Effector CD4-positive, alpha-beta T cell (primary cell): ENCODE results near the gene CD52.

Experiments used
- DNase-seq: peaks from one replicate; pipeline ENCODE4 v3.0.0-alpha.2; 2020

Gene CD52

DNA sequence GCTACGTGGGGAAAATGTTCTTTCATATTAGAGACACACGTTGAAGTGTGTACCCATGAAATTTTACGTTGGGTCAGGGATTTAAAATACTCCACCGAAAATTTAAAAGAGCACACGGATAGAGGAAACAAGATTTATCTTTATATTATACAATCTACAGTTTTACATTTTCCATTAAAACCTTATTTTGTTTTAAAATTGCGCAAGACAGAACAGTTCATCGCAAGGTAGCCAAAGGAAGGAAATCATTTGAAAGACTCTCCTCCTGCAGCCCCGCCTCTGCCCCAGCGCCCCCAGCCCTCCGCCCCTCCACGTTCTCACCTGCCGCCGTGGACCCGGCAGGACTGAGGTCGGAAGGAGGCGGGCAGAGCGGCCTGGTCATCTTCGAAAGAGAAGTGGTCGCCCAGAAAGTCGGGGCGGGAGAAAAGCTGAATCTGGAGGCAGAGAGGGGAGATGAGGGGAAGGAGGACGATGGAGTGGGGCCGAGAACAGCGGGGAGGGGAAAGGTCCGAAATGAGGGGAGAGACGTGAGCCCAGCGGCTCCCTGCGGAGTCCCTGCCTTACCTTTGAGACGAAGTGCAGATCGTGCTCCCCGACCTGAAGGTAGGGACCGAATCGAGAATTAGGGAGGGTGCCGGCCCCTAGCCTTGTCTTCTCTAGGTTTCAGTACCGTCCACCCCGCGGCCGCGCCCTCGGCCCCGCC lies 18.2 kb downstream of the CD52 start:
- DNase-seq, result no peak

DNA sequence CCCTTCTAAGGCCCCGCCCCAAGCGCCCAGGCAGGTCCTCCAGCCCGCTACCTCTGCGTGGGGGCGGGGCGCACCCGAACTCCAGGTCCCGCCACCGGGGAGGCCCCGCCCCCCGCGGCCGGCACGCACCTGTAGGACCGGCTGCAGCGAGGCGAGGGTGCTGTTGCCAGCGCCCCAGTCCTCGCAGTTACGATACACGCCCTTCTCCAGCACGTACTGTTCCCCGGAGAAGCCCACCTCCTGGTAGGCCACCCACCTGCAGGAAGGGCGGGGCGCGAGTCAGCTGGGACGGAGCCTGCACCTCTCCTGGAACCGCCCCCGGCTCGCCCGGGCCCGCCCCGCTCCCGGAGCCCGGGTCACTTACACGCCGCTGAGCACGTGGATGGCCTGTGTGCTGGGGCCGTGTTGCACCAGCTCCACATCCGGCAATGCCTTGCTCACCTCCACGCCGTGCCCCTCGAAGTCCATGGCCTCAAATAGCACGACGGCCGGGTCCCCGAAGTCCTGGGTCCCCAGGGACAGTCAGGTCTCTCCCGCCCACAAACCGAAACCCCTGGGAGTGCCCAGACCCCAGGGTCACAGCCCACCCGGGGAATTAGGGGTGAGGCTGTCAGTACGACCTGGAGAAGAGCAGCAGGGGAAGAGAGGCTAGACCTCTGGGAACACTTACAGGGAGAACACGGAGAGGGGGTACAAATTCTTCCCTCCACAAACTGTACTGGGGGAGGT lies 18.9 kb downstream of the CD52 start:
- peak; percentile 79 for DNase-seq

DNA sequence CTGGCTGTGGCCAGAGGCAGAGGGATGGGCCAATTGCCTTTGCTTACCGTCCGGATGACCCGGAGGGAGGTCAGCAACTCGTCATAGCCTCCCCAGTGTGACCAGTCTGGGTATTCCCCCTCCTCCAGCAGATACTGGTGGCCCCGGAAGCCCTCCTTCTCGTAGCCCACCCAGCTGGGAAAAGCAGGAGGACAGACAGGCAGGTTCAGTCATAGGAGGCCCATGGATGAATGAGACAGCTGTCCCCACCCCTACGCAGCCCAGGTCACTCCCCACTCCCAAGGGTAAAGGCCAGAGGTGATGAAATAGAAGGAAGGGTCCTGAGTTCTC lies 19.4 kb downstream of the CD52 start:
- DNase-seq, result no peak

DNA sequence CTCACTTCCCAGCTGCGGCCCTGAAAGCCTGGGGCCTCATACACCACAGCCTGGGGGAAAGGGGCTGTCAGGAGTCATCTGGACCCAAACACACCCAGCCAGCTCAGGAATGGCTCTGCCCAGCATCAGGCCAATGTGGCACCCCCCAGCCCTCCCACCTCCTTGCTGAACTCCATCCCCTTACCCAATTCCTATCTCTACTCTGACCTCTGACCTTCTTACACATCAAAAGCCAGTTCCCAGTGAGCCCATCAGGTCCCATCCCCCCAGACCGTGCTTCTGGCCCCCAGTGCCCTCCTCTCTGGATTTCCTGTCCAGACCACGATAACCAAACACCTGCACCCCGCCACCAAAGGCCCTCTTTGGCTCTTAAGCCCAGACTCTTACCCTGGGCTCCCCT lies 19.9 kb downstream of the CD52 start:
- no peak for DNase-seq

DNA sequence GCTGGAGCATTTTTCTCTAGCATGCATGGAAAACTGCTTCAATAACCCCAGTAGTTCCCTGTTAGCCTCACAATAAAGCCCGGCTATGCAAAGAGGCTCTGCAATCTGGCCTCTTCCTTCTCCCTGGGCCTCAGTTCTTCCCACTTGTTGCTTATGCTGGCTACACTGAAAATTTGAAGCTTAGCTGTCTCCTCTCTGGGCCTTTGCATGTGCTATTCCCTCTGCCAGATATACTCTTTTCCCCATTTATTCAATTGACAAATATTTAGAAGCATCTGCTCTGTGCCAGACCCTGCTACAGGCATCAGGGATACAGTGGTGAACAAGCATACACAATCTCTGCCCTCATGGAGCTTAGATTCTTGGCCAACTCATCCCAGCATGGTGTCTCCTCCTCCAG lies 20.9 kb downstream of the CD52 start:
- no peak for DNase-seq

DNA sequence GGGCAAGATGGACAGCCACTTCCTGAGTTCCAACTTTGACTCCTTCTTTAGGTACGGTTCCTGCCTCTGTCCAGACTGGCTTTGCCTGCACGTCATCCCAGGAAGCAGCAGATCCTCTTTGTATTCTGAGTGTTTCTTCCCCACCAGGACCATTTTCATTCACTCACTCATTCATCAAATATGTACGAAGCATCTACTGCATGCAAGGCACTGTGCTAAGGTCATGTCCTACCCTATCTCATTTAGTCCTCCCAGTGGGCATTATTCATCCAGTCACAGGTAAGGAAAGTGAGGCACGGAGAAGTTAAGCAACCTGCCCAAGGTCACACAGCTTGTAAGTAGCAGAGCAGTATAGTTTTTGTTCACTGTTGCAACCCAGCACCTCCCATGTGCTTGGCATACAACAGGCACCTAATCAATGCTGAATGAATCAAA lies 22.3 kb downstream of the CD52 start:
- no peak for DNase-seq

DNA sequence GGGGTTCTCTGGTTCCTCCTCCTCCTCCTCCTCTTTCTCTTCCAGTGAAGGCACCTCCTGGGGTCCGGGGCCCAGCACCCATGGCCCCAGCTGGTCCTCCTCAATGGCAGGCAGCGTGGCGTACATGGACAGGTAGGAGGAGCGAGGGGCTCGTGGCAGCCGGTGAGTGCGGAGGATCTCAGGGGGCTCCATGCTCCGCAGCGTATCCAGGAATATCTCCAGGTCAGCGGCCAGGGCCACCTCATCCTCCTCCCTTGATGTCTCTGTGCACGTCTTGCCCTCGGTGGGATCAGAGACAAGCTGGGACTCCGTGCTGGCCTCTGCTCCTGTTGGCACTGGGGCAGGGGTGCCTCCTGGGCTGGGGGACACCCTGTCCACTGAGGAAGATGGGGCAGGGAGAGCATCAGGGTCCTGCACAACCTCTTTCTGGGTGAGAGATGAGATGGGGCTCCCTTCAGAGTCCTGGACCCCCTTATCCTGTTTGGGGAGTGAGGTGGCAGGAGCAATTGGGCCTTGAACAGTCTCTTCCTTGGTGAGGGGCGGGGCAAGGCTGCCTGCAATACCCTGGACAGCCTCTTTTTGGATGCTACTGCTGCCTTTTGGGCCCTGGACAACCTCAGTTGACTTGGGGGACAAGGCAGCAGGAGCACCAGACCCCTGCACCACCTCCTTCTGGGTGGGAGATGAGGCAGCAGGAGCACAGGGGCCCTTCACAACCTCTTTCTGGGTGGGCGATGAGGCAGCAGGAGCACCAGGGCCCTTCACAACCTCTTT lies 26.6 kb downstream of the CD52 start:
- no peak for DNase-seq

DNA sequence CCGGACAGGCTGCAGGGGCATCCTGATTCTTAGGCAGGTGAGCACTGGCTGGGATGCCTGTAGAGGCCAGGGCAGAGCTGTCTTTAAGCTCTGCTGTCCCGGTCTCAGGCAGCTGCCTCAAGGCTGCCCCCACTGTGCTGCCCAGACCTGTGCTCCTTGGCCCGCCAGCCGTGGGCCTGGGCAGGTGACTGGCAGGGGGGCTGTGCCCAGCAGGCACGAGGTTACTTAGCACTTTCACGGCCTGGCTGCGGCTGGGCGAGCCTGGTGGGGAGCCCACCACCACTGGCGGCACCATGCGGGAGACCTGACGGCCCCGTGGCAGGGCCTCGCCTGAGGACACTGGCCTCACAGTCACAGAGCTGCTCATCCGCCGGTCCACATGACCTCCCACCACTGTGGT lies 28.0 kb downstream of the CD52 start:
- DNase-seq, result no peak

DNA sequence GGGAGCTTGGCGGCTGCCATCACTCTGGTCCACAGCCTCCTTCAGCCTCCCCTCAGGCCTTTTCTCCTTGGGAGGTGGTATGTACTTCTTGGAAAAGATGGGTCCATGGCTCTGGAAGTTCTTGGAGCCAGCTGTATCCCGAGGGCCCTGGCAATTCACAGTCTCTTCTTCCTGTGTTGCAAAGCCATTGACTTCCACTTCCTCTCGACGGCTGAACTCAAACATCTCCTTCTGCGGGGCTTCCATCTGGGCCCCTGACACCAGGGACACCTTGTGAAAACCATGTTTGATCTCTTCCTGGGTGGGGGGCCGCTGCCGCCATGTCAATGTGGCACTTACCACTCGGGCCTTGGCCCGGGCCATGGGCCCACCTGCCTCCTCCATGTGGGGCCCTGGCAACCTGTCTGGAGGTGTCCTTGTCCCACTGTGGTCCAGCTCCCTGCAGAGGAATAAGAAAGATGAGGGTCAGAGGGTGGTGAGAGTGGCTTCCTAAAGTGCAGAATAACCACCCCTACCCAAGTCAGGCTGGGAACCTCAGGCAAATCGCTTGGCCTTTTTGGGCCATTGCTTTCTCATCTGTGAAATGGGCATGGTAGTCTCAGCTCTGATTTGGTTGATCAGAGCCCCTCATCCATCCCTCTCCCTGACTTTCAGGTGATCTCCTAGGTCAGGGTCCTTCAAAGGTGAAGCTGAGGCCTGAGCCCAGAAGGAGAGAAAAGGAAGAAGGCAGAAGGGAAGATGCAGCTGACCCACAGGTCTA lies 28.7 kb downstream of the CD52 start:
- no peak for DNase-seq

DNA sequence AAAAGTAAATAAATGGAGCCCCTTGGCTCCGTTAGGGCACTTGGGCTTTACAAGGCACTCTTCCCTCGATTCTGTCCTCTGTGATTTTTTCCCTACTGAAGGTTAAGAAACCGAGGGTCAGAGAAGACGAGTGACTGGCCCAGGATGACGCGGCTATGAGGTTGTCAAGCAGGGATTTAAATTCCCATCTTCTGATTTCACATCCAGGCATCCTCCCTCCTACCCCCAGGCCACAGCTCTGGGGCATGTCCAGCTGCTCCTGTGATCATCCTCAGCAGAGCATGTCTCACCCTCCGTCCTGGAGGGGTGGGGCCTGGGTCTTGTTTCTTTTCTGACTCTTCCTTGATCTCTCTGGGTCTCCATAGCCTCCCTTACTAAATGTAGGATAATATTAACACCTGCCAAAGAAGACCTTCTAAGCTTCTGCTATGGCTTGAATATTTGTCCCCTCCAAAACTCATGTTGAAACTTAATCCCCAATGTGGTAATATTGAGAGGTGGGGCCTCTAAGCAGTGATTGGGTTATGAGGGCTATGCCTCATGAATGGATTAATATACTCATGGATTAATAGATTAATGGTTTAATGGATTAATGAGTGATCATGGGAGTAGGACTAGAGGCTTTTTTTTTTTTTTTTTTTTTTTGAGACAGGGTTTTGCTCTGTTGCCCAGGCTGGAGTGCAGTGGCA lies 31.6 kb downstream of the CD52 start:
- DNase-seq, result no peak

DNA sequence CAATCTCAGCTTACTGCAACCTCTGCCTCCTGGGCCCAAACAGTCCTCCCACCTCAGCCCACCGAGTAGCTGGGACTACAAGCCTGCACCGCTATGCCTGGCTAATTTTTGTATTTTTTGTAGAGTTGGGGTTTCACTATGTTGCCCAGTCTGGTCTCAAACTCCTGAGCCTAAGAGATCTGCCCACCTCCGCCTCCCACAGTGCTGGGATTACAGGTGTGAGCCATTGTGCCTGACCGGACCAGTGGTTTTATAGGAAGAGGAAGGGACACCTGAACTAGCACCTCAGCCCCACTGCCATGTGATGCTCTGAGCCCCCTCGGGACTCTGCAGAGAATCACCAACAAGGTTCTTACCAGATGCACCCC lies 32.1 kb downstream of the CD52 start:
- DNase-seq, result no peak

DNA sequence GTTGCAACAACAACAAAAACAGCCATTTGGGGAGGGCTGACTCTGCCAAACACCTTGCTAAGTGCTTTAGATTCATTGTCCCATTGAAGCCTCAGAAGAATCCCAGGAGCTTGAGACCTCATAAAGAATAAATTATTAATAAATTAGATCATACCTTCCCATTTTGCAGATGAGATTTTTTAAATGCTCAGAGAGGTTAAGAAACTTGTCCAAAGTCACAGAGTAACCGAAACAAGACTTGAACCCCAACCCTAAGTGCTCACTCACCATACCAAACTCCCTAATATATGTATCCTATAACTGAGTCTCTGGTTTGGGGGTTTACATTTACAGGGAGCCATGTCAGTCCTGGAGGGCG lies 32.6 kb downstream of the CD52 start:
- no peak for DNase-seq

DNA sequence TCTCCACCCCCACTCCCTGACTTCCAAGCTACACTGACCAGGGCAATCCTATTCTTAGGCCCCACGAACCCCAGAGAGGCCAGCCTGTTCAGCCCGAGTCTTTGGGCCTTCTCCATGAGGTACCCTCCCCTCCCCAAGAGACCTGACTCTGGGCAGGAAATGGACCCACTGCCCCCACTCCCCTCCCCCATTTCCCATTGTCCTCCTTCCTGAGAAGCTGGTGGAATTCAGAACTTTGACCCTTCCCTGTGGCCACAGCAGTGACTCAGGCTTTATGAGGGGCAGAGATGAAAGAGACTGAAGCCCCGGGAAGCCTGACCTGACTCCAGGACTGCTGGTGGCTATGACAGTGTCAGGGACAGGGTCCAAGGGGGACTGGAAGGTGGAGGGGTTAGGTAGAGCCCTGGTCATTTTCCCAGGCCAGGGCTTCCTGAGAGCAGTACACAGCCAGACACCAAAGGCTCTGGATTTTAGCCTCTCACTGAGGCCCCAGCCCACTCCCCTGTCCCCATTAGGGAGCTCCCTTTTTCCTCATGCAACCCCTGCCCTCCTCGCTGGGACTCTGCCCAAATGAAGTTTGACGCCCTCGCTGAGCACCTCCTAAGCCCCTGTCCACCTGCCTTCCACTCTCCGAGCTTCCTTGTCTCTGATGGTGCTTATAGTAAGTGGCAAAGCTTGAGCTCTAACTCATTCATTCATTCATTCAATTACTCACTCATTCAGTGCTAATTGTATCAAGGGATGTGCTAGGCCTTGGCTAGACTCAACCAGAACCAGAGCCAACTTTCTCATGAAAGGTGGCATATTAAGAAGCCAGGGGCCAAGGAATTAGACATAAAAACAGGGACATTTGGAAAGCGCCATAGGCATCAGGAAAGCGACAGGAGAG lies 33.2 kb downstream of the CD52 start:
- DNase-seq, result no peak

DNA sequence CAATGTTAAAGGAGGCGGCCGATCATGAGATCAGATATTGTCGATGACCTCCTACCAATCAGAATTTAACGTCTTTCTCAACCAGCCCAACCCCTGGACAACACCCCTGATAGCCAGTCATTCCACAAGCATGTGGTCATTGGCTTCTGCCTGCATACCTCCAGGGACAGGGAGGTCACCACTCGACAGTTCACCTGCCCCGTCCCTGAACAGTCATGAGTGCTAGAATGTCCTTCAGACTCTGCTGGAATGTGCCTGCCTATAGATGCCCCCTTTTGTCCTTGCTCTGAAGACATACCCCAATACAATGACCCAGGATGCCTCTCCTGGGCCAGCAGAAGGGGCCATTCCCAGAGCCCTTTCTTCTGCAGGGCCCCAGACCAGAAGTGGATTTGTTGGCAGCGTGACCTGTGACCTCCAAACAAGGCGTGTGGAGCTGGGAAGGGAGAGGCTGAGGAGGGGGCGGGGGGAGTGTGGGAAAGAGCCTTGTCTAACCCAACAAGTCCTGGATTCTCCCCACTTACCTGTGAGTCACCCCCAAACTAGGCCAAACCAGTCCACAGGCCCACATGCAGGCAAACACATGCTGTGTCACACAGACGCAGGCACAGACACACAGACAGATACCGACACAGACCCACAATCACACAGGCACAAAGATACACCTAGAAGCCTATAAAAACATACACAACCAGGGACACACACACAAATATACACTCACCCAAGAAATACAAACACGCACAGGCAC lies 34.0 kb downstream of the CD52 start:
- DNase-seq, result no peak

DNA sequence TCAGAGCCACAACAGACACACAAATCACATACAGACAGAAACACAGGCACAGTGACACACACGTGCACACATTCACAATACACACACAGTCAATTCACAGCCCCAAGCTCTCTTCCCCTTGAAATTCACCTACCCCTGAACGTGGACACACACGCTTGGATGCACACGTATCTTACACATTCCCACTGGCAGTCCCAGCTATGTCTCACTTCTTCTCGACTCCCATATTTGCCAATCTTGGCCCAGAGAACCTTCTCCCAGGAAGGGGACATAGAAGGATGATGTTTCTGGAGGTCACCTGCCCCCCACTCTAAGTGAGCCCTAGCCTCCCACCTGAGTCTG lies 34.6 kb downstream of the CD52 start:
- no peak for DNase-seq

DNA sequence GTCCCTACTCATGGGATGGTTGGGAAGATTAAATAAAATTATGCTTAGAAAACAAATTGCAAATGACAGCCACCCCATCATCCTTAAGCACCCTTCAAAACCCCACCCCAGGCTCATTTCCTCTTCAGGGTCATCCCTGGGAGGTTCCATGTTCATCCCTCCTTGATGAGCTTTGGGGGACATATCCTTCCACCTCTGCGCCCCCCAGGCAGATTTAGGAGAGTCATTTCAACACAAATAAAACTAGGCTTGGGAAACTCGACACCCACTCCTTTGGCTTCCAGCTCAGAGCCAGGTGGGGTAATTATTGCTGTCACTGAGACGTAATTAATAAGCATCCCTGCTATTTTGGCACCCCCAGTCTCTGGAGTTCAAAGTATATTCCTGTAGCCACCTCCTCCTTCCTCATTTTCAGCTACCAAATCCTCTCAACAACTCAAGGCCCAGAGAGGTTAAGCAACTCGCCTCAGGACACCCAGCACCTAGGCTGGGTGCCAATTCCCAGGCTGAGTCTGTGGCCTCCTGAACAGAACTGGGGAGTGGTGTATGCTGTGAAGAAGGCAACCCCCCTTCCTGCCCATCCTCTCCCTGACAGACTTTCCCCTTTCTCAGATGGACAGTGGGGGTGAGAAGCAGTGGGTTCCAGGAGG lies 35.6 kb downstream of the CD52 start:
- no peak for DNase-seq

DNA sequence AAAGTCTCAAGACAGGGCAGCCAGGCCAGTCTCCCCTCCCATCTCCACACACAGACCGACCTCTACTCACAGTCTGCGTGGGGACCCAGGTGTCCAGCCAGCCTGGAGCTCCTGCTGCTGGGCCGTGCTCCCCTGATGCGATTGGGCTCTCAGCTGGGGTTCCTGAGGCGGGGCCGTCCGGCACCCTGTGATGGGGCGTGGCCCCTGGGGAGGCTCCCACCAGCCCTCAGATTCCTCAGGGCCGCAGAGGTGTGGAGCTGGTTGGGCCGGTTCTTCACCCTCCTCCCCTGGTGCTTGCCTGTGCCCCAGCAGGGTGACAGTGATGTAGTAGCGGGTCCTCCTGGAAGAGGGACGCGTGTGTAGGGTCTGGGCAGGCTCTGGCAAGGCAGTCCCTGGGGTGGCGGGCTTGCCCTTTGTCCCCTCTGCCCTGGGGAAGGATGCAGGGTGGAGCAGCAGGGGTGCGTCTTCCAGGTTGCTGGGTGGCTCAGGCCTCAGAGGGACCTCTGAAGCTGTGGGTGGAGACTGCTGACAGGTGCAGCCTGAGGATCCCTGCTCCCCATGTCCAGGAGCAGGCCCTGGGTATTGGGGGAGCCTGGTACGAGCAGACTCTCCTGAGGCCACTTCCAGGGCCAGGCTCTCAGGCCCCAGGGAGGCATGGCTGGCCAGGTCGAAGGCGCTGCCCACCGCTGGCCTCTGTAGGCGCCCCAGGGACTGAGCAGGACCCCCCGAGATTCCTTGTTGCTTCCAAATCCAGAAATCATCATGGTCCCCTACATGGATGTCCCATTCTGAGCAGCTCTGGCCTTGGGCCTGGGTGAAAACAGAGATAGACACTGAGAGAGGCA lies 36.4 kb downstream of the CD52 start, which contains the start of gene CRYBG2:
Gene CRYBG2, minus strand, starts transcription at position 155 of the 845 bp plus-strand sequence. CDS start 7,473 bp downstream, outside the sequence.
- DNase-seq, result no peak

DNA sequence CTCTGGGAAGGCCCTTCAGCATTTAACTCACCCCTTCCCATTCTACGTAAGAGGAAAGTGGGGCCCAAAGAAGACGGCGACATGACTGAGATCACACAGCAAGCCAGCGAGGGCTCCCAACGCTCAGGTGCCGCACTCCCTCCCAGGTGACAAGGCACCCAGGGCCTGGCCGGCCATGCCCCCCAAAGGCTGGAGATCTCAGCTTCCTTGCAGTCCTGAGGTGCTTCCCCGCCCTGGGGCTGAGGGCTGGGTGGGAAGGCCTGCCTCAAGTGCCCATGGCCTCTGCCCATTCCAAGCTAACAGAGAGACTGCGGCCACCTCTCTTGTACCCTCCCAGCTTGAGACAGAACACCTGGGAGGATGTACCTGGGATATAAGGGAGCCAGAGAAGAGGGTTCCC lies 37.2 kb downstream of the CD52 start:
- DNase-seq, result no peak

DNA sequence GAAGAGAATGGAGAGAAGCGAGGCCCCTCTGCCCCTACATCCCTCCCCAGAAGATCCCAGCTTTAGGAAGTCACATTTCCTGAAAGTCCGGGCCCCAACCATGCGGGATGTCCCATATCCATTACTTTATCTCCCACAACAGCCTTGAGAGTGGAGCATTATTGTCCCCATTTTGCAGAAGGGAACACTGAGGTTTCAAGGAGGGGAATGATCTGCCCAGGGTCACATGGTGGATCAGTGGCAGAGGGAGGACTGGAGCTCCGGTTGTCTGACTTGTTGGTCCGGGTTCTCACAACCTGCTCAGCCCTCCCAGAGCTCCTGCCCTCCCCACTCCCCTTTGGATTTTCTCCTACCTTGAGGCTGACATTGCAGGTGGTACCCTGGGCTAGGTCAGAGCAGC lies 38.3 kb downstream of the CD52 start:
- DNase-seq, result no peak
